ENCODE results near the gene CPEB3.
"Not testable (repeated sequence)": the region's sequence is repeated elsewhere in the genome, so short reads cannot be mapped to it uniquely, and the experiment has no call there.

The CPEB3 gene

GRCh38 chr10:92142949-92143348, 147.9 kb downstream of the CPEB3 start:
- no peak for DNase-seq (ENCODE audit: low read depth in 2 of 2)

- DNase-seq (ENCODE audit: low read depth in 2 of 2): no peak
Measured at GRCh38 chr10:92142512-92142911, 148.4 kb downstream of the CPEB3 start.

- DNase-seq (ENCODE audit: low read depth in 2 of 2): not testable (repeated sequence)
Measured at GRCh38 chr10:92141147-92141546, 149.7 kb downstream of the CPEB3 start.

GRCh38 chr10:92134049-92134448, 156.8 kb downstream of the CPEB3 start:
- DNase-seq (ENCODE audit: low read depth in 2 of 2): not testable (repeated sequence)

DNA sequence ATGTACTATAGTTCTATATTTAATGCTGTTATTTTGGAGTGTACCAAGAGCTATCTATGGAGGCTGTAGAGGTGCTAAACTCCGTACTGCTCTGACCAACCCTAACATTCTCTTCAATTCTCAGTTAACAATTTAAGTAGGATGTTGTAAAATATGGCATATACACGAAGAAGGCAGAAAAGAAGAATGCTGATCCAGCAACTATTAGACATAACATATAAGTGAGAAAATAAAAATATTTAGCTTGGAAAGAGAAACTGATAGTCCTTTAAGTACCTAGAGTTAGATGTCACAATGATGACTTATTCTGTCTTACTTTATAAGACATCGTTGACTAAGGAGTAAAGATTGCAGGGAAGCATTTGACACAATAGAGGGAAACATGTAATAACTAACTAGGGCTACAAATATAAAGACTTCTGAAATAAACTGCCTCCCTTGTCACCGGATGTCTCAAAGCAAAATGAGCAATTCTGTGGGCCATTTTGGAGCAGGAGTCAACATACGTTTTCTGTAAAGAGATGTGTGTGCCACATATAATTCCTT, 159.5 kb downstream of the CPEB3 start:
- no peak for DNase-seq (ENCODE audit: low read depth in 2 of 2)

- no peak for DNase-seq (ENCODE audit: low read depth in 2 of 2)
Measured at GRCh38 chr10:92130622-92131274, 160.1 kb downstream of the CPEB3 start.

DNA sequence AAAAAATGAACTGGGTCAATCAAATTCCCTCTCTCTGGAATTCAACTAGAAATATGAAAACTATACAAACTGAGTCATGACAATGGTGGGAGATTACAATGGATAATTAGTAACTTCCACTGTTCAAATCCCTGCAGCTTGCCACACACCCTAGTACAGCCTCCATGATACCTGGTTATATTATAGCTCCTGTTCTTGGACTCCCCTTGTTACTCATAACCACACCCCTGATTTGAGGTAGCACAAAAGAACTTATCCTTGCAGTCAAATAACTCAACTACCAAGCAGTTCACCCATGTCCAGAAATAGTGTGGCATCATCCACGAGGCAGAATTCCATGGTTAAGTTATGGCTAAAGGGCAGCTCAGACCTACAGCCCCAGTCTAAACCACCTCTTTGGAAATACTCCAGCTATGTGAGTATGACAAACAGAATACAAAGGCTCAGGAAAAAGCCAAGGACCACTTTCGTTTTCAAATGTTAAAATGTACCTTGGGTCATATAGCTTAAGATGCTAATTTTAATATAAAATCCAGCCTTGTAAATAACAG, 164.7 kb downstream of the CPEB3 start:
- DNase-seq (ENCODE audit: low read depth in 2 of 2): no peak

GRCh38 chr10:92125144-92125543, 165.7 kb downstream of the CPEB3 start:
- DNase-seq (ENCODE audit: low read depth in 2 of 2): no peak

GRCh38 chr10:92124616-92125143, 166.2 kb downstream of the CPEB3 start:
- no peak for DNase-seq (ENCODE audit: low read depth in 2 of 2)

- no peak for DNase-seq (ENCODE audit: low read depth in 2 of 2)
Measured at GRCh38 chr10:92124020-92124419, 166.9 kb downstream of the CPEB3 start.

GRCh38 chr10:92122941-92123450, 167.9 kb downstream of the CPEB3 start:
- no peak for DNase-seq (ENCODE audit: low read depth in 2 of 2)

- no peak for DNase-seq (ENCODE audit: low read depth in 2 of 2)
Measured at GRCh38 chr10:92121686-92122492, 169.0 kb downstream of the CPEB3 start.

GRCh38 chr10:92119340-92119739, 171.5 kb downstream of the CPEB3 start:
- DNase-seq (ENCODE audit: low read depth in 2 of 2): no peak

DNA sequence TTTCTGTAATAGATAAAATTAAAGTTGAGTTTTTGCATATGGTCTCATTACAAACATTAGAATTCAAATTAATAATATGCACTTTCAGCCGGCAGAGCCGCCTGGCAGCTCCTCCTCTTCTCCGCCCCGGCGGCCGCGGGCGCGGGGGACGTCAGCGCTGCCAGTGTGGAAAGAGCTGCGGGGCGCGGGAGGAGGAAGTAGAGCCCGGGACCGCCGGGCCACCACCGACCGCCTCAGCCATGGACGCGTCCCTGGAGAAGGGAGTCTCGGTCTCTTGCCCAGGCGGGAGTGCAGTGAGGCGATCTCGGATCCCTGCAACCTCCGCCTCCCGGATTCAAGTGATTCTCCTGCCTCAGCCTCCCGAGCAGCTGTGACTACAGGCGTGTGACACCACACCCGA, 176.0 kb downstream of the CPEB3 start:
- not testable (repeated sequence) for DNase-seq (ENCODE audit: low read depth in 2 of 2)

- DNase-seq (ENCODE audit: low read depth in 2 of 2): no peak
Measured at GRCh38 chr10:92113911-92114600, 176.8 kb downstream of the CPEB3 start.

- DNase-seq (ENCODE audit: low read depth in 2 of 2): no peak
Measured at GRCh38 chr10:92112462-92112861, 178.4 kb downstream of the CPEB3 start.

DNA sequence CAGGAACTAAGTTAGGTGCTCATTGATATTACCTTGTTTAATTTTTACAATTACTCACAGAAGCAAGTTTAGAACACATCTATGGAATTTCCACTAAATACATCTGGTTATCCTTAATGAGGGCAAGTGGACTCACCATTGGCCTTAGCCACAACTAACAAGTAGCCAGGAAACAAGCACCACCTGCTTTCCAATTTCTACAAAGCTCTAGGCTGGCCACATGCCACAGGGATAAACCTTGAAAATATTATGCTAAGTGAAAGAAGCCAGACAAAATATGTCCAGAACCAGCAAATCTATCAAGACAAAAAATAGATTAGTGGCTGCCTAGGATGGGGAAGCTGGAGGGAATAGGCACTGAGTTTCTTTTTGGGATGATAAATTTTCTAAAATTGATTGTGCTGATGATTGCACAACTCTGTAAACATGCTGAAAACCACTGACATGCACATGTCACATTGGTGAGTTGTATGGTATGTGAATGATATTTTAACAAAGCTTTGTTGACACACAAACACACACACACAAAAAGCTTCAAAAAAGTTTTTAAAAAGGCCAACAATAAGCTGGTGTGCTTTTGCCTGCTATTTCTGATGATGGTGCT, 179.4 kb downstream of the CPEB3 start:
- no peak for DNase-seq (ENCODE audit: low read depth in 2 of 2)

DNA sequence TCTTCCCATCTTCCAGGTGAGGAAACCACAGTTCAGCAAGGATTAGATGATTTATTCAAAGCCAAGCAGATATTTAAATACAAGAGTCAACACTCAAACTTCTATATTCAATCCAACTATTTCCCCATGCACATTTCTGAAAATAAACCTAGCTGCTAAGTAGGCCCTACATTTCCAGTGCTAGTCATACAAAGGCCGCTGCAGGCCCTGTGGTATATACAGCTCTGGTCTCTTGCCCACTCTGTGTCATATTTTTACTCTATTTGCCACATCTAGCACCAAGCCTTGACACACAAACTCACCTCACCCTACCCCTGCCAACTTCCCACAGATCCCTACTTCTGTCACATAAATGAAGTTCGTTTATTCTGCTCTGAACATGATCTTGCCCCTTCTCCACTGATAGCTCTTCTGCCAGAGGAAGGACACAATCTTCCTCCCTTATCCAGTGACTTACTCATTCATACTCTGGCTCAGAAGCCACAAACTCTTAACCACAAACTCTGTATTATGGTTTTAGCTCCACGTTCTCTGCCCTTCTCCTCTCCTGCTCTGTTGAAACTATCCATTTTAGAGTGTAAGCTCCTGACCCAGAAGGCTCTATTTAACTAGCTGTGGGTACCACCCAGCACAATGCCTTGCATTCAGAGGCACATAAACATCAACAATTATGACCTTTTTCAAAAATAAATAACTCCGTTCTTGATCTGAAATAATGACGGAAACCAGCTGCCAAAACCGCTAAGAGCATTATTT, 180.7 kb downstream of the CPEB3 start:
- DNase-seq (ENCODE audit: low read depth in 2 of 2): no peak

- no peak for DNase-seq (ENCODE audit: low read depth in 2 of 2)
Measured at GRCh38 chr10:92108747-92109146, 182.1 kb downstream of the CPEB3 start.

DNA sequence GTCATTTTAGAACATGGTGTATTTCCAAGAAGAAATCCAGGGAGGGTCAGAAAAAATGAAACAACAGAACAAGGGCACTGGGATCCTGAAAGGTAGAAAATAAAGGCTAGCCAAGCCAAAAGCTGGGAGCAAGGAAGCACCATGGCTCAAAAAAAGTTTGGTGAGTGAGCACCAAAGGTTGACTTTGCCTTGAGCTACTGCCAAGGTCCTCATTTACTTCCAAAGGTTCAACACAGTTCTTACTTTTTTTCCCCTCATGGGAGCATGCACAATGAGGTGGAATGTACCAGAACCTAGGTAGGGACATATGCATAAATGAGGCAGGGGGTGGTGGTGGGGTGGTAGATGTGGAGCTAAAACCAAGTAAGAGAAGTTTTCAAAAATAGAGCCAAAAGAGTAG, 182.8 kb downstream of the CPEB3 start:
- no peak for DNase-seq (ENCODE audit: low read depth in 2 of 2)

All from stimulated activated CD4-positive, alpha-beta T cell treated with anti-CD3 and anti-CD28 coated beads, Interleukin-15, amount 100 ng/mL, for 48 hours (primary cell).